GM18498 (cell line): ENCODE results near the gene LRP2BP.

Source experiments
- ATAC-seq: cut with Tn5 transposase; IDR thresholded peaks from one replicate; pipeline ENCODE4 v1.9.1; 2021; ENCODE audit warnings: mild to moderate bottlenecking, moderate library complexity; ENCODE audit not compliant: unreplicated experiment

Gene LRP2BP

DNA sequence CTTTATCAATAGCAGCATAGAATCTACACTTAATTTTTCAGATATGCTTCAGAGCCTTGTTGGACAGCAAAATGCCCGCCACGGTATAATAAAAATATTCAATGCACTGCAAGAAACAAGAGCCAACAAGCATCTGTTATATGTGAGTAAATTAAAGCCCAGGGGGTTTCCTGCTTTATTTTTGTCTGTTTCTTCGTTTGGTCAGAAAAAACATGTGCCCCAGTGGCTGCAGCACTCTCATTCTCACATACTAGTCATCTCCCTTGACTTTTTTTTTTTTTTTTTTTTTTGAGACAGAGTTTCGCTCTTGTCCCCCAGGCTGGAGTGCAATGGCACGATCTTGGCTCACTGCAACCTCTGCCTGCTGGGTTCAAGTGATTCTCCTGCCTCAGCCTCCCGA is 33.2 kb downstream of the LRP2BP start:
- ATAC-seq = peak; percentile 58

DNA sequence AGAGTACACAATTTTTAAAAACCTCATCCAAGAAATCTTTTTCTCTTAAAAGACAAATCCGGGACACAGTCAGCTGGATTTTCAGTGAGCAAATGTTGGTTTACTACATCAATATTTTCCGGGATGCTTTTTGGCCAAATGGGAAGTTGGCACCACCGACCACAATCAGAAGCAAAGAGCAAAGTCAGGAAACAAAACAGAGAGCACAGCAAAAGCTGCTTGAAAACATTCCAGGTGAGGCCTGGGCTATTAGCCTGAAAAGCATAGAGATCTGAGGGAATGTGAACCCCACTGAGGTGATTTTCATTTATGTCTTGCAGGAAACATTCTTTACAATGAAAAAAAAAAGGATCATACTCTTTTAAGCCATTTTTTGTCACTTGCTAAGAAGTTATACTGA is 33.9 kb downstream of the LRP2BP start:
- ATAC-seq = no peak

DNA sequence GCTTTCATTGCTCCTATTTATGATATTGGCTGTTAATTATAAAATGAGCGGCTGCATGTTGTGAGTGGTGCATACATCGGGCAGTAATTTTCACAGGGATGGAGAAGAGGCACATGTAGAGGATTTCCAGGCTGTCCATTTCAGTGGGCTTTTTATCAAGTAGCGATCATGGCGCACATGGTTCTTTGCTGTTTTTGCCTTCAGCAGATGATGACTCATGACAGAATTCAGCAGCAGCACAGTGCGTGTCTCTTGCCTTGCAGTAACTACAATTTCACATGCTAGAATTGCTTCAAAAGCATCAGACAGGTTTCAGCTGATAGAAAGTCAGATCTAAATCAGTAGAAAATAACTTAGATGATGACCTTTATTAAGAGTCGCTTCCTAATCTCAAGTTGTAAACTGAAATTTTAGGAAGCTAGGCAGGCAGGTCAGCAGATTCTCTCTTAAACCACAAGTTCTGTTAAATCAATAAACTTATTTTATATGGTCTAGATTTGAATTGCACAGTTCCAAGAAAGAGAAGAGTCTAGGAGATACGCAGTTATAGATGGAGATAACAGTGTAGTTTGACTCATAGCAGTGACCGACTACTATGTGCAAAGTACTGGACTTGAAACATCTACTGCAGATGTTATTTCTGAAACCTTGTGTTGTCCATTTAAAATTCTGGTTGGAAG is 35.8 kb downstream of the LRP2BP start:
- ATAC-seq = no peak

DNA sequence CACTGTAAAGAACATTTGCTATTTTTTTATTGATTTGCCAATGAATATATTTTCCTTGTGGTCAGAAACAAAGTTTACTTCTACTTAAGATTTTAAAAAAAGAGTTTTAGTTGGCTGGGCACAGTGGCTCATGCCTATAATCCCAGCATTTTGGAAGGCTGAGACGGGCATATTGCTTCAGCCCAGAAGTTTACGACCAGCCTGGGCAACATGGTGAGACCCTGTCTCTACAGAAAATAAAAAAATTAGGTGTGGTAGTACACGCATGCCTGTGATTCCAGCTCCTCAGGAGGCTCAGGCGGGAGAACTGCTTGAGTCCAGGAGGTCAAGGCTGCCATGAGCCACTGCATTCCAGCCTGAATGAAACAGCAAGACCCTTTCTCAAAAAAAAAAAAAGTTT is 36.8 kb downstream of the LRP2BP start:
- no peak for ATAC-seq

DNA sequence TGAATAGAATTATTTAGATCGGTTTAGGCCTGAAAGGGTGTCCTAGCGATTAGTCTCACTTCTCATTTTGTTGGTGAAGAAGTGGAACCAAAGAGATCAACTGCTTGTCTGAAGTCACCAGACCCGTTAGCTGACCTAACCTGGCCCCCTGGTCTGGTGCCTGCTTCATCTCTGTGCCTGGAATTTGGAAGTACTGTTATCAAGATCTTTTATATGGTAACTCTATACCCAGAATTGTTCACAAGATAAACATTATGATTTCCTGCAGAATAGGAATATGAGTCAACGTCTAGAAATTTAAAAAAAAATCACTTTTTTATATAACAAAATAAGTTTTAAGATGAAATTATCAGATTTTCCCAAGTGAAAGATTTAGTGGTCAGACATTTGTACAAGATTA is 37.2 kb downstream of the LRP2BP start:
- no peak for ATAC-seq

DNA sequence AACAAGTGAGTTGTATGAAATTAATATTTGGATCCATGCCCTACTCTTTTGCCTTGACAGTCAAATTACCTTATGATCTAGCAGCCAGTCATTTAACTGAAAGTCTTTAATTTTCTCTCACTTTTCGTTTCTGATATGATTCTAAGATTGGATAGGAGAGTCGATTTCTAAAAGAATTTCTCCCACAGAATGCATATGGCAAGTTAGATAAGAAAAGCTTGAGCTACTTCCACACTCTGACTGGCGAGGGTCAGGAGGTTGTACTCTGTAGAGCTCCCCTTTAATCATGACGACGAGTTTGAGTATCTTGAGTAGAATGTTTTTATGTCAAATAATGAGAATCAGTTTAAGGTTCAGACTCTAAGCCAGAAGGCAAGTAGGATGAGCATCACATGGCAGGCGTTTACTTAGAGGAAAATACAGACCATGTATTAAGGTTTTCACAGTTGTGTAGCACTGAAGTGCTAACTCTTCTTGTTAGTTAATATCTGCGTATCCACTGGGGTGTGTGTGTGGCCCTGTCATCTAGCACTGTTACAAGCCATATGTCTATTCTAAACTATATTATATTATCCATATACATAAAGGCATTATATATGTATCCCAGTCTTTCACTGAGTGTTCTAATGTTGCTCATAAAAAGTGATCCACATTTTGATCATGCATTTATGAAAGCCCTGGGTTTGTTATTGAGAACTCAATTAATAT is 37.8 kb downstream of the LRP2BP start:
- no peak for ATAC-seq

DNA sequence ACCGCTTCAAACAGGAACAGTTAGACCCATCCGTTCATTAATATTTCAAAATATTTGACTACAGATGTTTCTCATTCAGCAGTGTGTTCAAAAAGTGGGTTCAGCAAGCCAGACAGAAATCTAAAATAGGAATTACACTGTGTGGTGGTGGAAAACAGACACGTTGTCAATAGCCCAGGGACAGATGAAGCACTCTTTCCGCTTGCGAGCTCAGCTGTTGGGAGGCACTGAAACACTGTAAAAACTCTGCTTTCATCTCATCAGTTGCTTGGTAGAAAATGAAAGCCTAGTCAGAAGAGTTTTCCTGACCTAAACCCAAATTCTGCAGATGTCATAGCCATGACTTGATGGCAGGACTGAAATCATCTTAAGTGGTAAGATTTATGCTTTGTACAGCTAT is 38.5 kb downstream of the LRP2BP start:
- ATAC-seq = no peak

DNA sequence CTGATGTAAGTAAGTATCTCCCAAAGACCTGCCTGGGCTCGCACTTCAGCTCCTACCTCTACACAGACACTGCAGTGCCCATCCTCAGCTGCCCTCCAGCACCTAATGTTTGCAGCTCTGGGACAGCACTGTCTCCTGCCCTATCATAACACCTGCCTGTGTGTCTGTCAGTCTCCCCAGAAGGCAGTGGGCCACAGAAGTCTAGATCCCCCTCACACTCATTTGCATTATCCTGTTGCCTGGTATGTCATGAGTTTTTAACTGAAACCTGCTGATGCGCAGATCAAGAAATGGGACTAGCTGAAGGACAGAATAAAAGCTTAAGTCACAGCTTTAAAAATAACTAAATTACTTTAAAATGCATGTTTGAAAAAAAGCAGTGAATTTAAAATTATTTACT is 43.0 kb downstream of the LRP2BP start:
- no peak for ATAC-seq

DNA sequence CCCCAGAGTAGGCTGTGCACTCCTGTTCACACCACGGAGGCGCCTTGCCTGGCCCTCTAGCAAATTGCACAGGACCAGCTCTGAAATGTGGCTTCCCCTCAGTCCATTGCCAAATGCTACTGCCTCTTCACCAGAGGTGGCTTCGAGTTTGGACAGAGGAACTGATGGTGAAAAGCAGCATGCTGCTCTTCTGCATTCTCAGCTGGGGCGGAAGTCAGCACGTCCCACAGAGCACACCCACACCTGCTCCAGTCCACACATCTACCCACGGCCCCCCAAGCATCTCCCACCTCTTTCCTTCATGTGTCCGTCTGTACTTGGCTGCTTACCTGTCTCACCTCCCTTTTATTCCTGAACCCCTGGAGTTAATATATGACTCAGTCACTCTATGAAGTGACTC is 43.5 kb downstream of the LRP2BP start:
- no peak for ATAC-seq

DNA sequence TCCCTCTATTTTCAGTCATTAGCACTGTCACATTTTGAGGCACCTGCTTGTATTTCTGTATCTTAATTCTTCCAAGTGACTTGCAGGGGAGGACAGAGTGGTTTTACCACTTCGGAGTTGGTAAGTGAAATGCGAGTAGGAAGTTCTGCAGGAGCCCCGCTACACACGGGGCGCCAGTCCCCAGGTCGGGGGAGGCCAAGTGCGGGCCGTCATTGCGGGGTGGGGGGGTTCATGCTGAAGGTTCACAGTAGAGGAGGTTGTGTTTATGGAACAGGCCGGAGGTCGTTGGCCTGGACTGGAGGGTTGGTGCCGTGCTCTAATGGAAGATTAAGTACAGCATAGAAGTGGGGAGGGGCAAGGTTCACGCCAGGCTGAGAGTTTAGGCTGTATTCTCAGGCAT is 44.0 kb downstream of the LRP2BP start:
- no peak for ATAC-seq

DNA sequence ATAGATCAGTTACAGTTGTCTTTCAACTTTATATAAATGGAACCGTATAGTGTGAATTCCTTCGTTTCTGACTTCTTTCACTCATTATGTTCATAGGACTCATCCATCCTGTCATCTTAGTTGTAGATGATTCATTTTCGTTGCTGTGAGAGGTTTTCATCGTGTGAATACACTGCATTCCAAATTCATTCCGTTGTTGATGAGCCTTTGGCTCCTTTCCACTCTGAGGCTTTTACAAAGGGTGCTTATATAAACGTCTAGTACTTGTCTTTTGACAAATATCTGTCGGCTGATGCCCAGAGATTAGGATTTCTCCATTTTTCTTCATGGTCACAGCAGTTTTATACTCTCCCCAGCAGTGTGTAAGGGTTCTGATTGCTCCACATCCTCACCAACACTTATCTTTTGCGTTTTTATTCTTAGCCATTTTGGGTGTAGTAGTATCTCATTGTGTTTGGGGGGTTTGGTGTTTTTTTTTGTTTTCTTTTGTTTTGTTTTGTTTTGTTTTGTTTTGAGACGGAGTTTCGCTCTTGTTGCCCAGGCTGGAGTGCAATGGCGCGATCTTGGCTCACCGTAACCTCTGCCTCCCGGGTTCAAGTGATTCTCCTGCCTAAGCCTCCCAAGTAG is 48.6 kb downstream of the LRP2BP start:
- ATAC-seq = no peak

DNA sequence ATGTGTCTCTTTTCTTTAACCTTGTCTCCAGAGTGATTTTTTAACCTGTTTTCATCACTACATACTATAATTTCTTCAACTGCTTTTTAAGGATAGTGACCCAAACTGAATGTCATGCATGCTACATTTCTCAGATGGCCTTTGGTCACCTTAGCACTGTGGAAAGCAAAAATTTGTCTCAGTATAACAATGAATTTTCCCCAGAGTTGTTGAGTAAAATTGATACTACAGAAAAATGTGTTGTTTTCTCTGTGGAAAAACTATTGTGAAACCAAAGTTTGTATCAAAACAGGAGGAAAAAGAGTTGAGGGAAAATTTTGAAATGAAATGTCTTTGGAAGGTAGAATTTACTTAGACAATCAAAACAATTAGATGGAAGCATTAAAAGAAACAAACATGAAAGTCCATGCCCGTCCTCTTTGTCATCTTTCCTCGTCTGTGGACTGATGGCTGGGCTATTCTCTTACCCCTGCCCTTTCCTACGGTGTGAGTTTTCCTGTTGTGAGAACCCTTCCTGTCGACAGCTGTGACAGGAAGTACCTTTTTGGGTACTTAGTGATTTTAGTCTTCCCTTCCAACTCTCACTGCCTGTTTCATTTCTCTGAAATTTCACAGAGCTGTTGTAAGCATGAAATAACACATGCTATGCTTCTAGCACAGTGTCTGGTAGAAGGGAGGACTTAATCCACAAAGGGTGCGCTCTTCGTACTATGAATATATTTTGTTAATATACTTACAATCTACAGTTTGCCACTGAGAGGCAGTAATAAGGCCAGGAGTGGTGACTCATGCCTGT is 50.8 kb downstream of the LRP2BP start:
- peak; percentile 62 for ATAC-seq

DNA sequence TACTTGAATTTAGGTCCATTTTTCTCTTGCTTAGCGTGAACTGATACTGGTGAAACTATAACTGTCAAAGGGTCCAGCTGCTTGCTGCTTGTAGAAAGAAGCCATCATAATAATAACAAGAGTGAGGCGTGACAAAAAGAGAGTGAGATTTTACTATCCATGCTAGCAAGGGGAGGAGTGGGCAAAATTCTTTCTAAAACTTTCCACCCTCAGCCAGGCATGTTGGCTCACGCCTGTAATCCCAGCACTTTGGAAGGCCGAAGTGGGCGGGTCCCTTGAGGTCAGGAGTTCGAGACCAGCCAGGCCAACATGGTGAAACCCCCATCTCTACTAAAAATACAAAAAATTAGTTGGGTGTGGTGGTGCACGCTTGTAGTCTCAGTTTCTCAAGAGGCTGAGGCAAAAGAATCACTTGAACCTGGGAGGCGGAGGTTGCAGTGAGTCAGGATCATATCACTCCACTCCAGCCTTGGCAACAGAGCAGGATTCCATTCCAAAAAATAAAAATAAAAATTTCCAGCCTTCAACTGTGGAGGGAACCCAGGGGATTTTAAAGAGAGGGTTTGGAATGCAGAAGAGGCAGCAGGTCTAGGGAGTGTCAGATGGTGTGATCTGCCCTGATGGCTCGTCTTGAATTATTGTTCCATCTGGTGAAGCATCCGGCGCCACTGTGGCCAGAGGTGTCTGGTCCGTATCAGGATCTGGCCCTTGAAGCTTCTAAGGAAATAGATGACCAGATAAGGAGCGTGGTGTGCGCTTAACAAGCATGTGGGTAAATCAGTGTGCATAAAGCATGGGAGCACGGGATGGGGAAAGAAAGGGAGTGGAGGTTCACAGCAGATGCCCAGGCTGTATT is 51.8 kb downstream of the LRP2BP start:
- peak; percentile 29 for ATAC-seq

DNA sequence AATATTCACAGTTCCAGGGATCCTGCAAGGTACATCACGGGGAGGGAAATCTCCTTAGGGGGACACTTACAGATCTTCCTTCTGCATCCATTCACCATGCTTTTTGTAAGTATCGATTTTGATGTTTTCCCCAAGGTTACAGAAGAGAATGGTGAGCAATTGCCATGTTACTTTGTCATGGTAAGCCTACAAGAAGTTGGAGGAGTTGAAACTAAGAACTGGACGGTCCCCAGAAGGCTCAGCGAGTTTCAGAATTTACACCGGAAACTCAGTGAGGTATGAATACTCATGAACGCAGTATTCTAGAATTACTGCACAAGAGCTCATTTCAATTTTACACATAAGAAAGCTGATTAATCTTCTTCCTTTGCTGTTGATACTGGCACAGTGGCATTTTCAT is 53.9 kb downstream of the LRP2BP start:
- peak; percentile 69 for ATAC-seq

DNA sequence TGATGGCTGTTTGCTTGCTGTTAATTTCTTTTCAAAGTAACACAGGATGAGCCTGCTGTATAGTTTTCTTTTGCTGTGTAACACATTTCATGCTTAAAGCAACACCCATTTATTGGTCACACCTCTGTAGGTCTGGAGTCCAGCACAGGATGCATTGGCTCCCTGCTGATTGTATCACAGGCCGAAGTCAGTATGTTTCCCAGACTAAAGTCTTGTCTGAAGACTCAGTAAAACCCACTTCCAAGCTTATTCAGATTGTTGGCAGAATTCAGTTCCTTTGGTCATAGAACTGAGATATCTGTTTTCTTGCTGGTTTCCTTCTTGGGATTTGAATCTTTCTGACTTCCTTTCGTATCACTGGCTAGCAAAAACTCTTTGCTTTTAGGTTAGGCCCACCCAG is 54.3 kb downstream of the LRP2BP start:
- ATAC-seq = no peak

DNA sequence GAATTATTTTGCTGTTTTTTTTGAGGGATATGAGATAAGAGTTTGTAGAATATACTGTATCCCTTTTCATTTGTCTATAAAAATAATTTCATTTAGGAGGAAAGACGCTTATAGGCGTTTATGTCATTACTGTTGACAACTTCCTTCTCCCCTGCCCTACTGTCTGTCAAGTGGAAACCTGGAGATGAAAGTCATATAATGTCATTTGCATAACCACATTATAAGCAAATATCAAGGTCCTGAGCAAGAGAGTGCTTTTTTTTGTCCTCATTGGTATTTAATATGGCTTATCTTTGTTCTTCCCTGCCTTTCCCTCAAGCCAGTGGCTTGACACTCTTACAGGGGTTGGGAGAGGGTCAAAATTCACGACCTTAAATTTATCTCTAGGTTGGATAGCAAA is 55.8 kb downstream of the LRP2BP start:
- ATAC-seq = peak; percentile 26

DNA sequence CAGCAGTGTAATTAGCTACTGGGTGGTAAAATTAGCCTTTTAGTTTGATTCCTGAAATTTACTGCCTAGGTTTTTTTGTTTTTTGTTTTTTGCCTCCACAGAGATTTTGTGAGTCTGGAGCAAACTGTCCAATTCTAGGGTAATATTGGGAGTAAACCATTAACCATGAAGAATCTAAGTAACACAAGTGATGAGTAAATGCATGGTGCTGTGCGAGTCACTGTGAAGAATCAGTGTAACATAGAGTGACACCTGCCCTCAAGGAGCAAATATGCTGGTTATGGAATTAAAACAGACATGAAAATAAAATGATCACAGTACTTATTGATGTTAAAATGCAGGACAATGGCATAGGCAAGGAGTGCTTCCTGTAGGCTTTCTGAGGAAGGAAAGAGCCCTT is 60.1 kb downstream of the LRP2BP start:
- ATAC-seq = no peak

DNA sequence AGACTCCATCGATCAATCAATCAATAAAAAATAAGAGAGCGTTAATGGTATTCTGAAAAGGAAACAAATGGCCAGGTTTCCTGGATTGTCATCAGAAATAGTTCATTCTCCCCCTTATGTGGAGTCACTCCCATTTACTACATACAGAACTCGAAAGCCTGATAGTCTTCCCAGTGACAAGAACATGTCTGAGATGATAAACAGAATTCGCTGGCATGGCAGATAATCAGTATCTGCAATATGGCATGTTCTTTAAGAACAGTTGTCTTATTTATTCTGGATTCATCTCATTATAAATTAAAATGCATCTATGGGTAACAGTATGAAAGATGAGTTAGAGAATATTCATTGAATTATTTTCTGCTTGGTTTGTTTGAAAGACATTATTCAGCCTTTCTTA is 61.4 kb downstream of the LRP2BP start:
- ATAC-seq = no peak

DNA sequence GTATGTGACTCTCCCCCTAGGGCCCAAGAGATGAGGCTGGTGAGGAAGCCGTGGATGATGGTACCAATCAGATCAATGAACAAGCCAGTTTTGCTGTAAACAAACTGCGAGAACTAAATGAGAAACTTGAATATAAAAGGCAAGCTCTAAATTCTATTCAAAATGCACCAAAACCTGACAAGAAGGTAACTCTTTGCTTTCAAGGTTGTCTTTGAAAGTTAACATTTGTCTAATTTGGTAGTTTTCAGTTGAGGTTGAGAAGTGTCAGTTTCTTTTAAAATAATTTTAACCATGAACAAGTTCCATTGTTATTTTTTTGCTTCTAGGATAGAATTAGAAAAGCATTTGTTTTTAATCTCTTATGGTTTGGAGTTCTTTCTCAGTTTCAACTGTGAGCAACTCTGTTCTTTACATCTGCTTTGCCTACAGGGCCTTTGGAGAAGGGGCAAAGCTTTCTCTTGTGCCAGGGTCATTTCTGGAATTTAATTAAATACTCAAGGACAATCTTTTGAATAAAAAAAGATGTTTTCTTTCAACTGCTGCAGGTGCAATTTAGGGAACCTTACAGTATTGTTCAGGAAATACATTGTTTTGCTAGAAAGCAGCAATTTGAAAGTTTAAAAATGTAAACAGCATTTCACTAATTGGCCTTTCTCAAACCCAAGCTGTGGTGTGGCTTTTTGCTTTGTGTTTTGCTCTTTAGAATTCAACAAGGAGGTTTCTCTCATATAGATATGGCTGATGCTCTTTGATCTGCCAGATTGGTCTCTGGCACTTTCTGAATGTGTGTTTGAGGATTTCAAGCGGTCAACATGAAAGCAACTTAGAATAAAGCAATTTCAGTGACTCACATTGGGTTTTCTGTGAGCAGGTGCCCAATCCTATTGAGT is 62.9 kb downstream of the LRP2BP start:
- peak; percentile 82 for ATAC-seq
